Spleen (tissue), 7 donors: Measurements from ENCODE around the gene GSTP1.
"Not testable (repeated sequence)": the region's sequence is repeated elsewhere in the genome, so short reads cannot be mapped to it uniquely, and the experiment has no call there.

Source experiments
- CTCF ChIP-seq, 11 experiments: fragments of 200-600 bp in 7 of 11; fragments of 450-650 bp in 4 of 11; sonication (generic) in 4 of 11; IDR thresholded peaks in 8 of 11; conservative IDR thresholded peaks in 3 of 11; 1 replicate in 7 of 11; 2 replicates in 4 of 11; pipeline versions ENCODE4 v1.4.0 to v1.8.0; 2016 to 2021; ENCODE audit warnings: antibody characterized with exemption in 11 of 11, inconsistent platforms in 4 of 11, mild to moderate bottlenecking in 1 of 11
- POLR2A ChIP-seq, 3 donors: fragments of 450-650 bp; IDR thresholded peaks; one replicate each; pipeline ENCODE4 v1.5.1; 2017; ENCODE audit warnings: antibody characterized with exemption in 3 of 3, mild to moderate bottlenecking in 1 of 3
- POLR2AphosphoS5 ChIP-seq, 3 donors: sonication (generic); formaldehyde crosslinking; IDR thresholded peaks; one replicate each; pipeline ENCODE4 v1.5.1; 2017; ENCODE audit warnings: antibody characterized with exemption in 3 of 3
- donor health status: DM: no; HTN: no; CAD: no; lungs with moderate emphysema.
- donor health status: DM: no; HTN: no; CAD: no.
- donor health status: DM: no; HTN: no; CAD: no.

GRCh38 chr11:67621928-67622327 lies 38.3 kb downstream of the GSTP1 start:
- TF ChIP-seq CTCF (IDR thresholded peaks at IDR 0.05 in 8 of 11, conservative IDR thresholded peaks at IDR 0.05 in 3 of 11); POLR2A (IDR thresholded peaks at IDR 0.05); POLR2AphosphoS5 (IDR thresholded peaks at IDR 0.05): not testable (repeated sequence)
